HepG2 (cell line): Measurements from ENCODE around the gene ETV2. TPM values are rescaled to one million over a fixed set of nuclear protein-coding genes. Genes with fewer than 3 reads are reported as not detected.

ENCODE experiments used
- ATAC-seq: fragments of 200-7000 bp; cut with Tn5 transposase; 3 replicates; pipeline ENCODE4 v1.9.1; 2020; ENCODE audit warnings: mild to moderate bottlenecking, moderate library complexity
- BruUV-seq: library from RNA; stranded (reverse); fragments of 400-500 nt; replicated peaks from 2 replicates; lab custom pipeline; 2021; lab: Mats Ljungman, UMichigan
- CTCF ChIA-PET: fragments of 300-600 bp; formaldehyde crosslinking; extraction: SDS; loops from one replicate; lab custom pipeline; 2021; ENCODE audit warnings: low total read pairs, inconsistent platforms, low intra/inter-chr PET ratio; lab: Yijun Ruan, JAX
- POLR2A ChIA-PET: fragments of 350-600 bp; sonication (Branson Sonifier 250); formaldehyde crosslinking; loops from one replicate; lab custom pipeline; 2020; ENCODE audit warnings: antibody characterized with exemption, inconsistent platforms; lab: Yijun Ruan, JAX
- DNase-seq: peaks from one replicate; pipeline ENCODE4 v3.0.0-alpha.2; 2015; ENCODE audit warnings: low spot score
- FAIRE-seq: peaks from 3 replicates; lab custom pipeline; 2011; peaks lifted over from hg19 to GRCh38; lab: Jason Lieb, UNC
- H2AFZ ChIP-seq: one replicate; pipeline ENCODE4 v1.6.1; 2011; ENCODE audit warnings: low read length, inconsistent platforms
- H3K27ac ChIP-seq: fragments of 300-600 bp; 3 replicates; pipeline ENCODE4 v1.8.0; 2011; ENCODE audit warnings: mixed run types, mild to moderate bottlenecking, mixed read lengths, low read length, inconsistent platforms; ENCODE audit not compliant: insufficient read depth; ENCODE audit errors: extremely low read length
- H3K27me3 ChIP-seq, 2 experiments: fragments of 200-600 bp in 1 of 2; 2 replicates in 1 of 2; 3 replicates in 1 of 2; pipeline versions ENCODE4 v1.6.0 to v1.8.0; 2011; ENCODE audit warnings: low read length in 2 of 2, mild to moderate bottlenecking in 2 of 2, moderate library complexity in 2 of 2, inconsistent platforms in 1 of 2; ENCODE audit not compliant: insufficient read depth in 2 of 2, control insufficient read depth in 1 of 2
- H3K36me3 ChIP-seq, 2 experiments: fragments of 200-600 bp in 1 of 2; replicated peaks in 1 of 2; 2 replicates in 1 of 2; 3 replicates in 1 of 2; pipeline versions ENCODE4 v1.5.1 to v1.8.0; 2011; ENCODE audit warnings: low read length in 2 of 2, inconsistent platforms in 1 of 2; ENCODE audit not compliant: insufficient read depth in 2 of 2, control insufficient read depth in 1 of 2
- H3K4me1 ChIP-seq: 2 replicates; pipeline ENCODE4 v1.5.1; 2012; ENCODE audit warnings: low read length, inconsistent platforms; ENCODE audit not compliant: insufficient read depth
- H3K4me2 ChIP-seq: 2 replicates; pipeline ENCODE4 v1.6.0; 2011; ENCODE audit warnings: low read depth, low read length, inconsistent platforms
- H3K4me3 ChIP-seq, 3 experiments: fragments of 200-600 bp in 1 of 3; sonication (generic), shearing (Covaris generic) in 1 of 3; replicated peaks in 1 of 3; 2 replicates each; pipeline ENCODE4 v1.5.1; 2011 to 2016; ENCODE audit warnings: low read length in 3 of 3, inconsistent platforms in 2 of 3, low read depth in 2 of 3, mild to moderate bottlenecking in 2 of 3, control low read depth in 1 of 3, mixed read lengths in 1 of 3; ENCODE audit not compliant: insufficient read depth in 1 of 3
- H3K79me2 ChIP-seq: one replicate; pipeline ENCODE4 v1.6.1; 2011; ENCODE audit warnings: low read length, inconsistent platforms; ENCODE audit not compliant: insufficient read depth
- H3K9ac ChIP-seq: 2 replicates; pipeline ENCODE4 v1.6.0; 2011; ENCODE audit warnings: mild to moderate bottlenecking, low read depth, low read length, inconsistent platforms; ENCODE audit not compliant: insufficient read depth
- H3K9me3 ChIP-seq: 2 replicates; pipeline ENCODE4 v1.5.1; 2012; ENCODE audit warnings: mild to moderate bottlenecking, low read length
- H4K20me1 ChIP-seq: 2 replicates; pipeline ENCODE4 v1.6.0; 2011; ENCODE audit warnings: inconsistent platforms, mild to moderate bottlenecking, low read length, moderate library complexity; ENCODE audit not compliant: insufficient read depth
- FOXC1 ChIP-seq: sonication (generic); formaldehyde crosslinking; IDR thresholded peaks from 2 replicates; pipeline ENCODE4 v1.8.0; 2022; ENCODE audit warnings: mild to moderate bottlenecking, missing genetic modification reagents, borderline replicate concordance
- GPN1 ChIP-seq: sonication (generic); formaldehyde crosslinking; IDR thresholded peaks from 2 replicates; pipeline ENCODE4 v1.5.1; 2020; ENCODE audit warnings: missing genetic modification reagents, borderline replicate concordance
- JUN ChIP-seq: sonication (generic); formaldehyde crosslinking; IDR thresholded peaks from 2 replicates; pipeline ENCODE4 v1.4.0; 2020; ENCODE audit warnings: mild to moderate bottlenecking, missing genetic modification reagents
- KLF6 ChIP-seq: IDR thresholded peaks from 2 replicates; pipeline ENCODE4 v1.8.0; 2016; ENCODE audit warnings: missing biosample characterization, missing genetic modification reagents
- RELA ChIP-seq: sonication (generic); formaldehyde crosslinking; IDR thresholded peaks from 2 replicates; pipeline ENCODE4 v1.4.0; 2020; ENCODE audit warnings: missing genetic modification reagents
- ZBTB7B ChIP-seq: sonication (generic); formaldehyde crosslinking; IDR thresholded peaks from 2 replicates; pipeline ENCODE4 v1.4.0; 2020; ENCODE audit warnings: missing genetic modification reagents
- ZNF17 ChIP-seq: sonication (generic); formaldehyde crosslinking; IDR thresholded peaks from 2 replicates; pipeline ENCODE4 v1.5.0; 2020; ENCODE audit warnings: mild to moderate bottlenecking, missing genetic modification reagents
- WGBS: methylation state at CpG from one replicate; pipeline ENCODE4 v1.1.6; 2017; ENCODE audit warnings: low lambda C conversion rate; 5-methylcytosine and 5-hydroxymethylcytosine counted together
- in situ Hi-C: cut with HindIII; loops from 2 replicates; pipeline ENCODE4 v1.10.0; 2017; ENCODE audit warnings: low pct_unique_long_range_greater_than_20kb; ENCODE audit not compliant: extremely low pct_ligation_motif_present
- intact Hi-C: fragments of 100-400 bp; cut with micrococcal nuclease; formaldehyde crosslinking; loops from one replicate; pipeline ENCODE4 v1.10.0; 2022; ENCODE audit not compliant: unreplicated experiment
- polyA plus RNA-seq, 8 experiments: library from polyadenylated mRNA; depleted of rRNA in 3 of 8; stranded (reverse) in 7 of 8; unstranded in 1 of 8; fragments of >200 nt; fragmentation: Illumina TruSeq in 4 of 8; extraction: Trizol in 4 of 8; gene quantifications; 2 replicates each; pipeline versions ENCODE4 v1.2.1 to v1.2.3, GENCODE V29; 2011 to 2016; ENCODE audit warnings: low read depth in 4 of 8, missing spikeins in 1 of 8, mixed read lengths in 1 of 8; ENCODE audit not compliant: insufficient read depth in 1 of 8
- total RNA-seq, 5 experiments: library from RNA; depleted of rRNA; stranded (reverse); fragments of >200 nt; fragmentation: Illumina TruSeq; extraction: Trizol; gene quantifications; 2 replicates each; pipeline ENCODE4 v1.2.3, GENCODE V29; 2016; ENCODE audit warnings: low read depth in 1 of 5
- TF ChIP-seq, protein P1 (sequence below): sonication (generic); formaldehyde crosslinking; IDR thresholded peaks from 2 replicates; pipeline ENCODE4 v1.8.0; 2022; ENCODE audit warnings: mild to moderate bottlenecking, missing genetic modification reagents, borderline replicate concordance
- TF ChIP-seq, protein P2 (sequence below): sonication (generic); formaldehyde crosslinking; conservative IDR thresholded peaks from 2 replicates; pipeline ENCODE4 v1.4.0; 2020; ENCODE audit warnings: missing genetic modification reagents
- TF ChIP-seq, protein P3 (sequence below): IDR thresholded peaks from 2 replicates; pipeline ENCODE4 v1.6.1; 2016; ENCODE audit warnings: missing genetic modification reagents, missing compliant biosample characterization
- TF ChIP-seq, protein P4 (sequence below): sonication (generic); formaldehyde crosslinking; IDR thresholded peaks from 2 replicates; pipeline ENCODE4 v1.4.0; 2020; ENCODE audit warnings: missing genetic modification reagents, borderline replicate concordance
- TF ChIP-seq, protein P5 (sequence below): sonication (generic); formaldehyde crosslinking; IDR thresholded peaks from 2 replicates; pipeline ENCODE4 v1.4.0; 2020; ENCODE audit warnings: missing genetic modification reagents

ETV2 gene
- total and polyA plus RNA-seq, 2 of the 13 experiments (the other 11 are each of a cell fraction or from before 2014, with no cell fraction given): 0.07 to 0.20 TPM

DNA sequence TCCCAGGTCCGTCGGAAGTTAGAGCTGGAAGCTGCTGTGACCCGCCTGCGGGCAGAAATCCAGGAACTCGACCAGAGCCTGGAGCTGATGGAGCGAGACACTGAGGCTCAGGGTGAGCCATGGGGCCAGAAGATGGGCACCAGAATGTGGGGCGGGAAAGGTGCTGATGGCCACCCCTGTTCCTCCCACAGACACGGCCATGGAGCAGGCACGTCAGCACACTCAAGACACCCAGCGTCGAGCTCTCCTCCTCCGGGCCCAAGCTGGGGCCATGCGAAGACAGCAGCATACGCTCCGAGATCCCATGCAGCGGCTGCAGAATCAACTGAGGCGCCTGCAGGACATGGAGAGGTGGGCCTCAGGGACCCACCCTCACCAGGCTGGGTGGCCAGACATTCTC, 26.5 kb upstream of the ETV2 start:
- TF ChIP-seq FOXC1 (CRISPR knock-in tag) (no peak), KLF6 (CRISPR knock-in tag) (no peak), GPN1 (no peak), RELA (CRISPR knock-in tag) (no peak), ZNF17 (no peak), JUN (CRISPR knock-in tag) (no peak), ZBTB7B (CRISPR knock-in tag) (no peak)
- TF ChIP-seq, protein P1, sequence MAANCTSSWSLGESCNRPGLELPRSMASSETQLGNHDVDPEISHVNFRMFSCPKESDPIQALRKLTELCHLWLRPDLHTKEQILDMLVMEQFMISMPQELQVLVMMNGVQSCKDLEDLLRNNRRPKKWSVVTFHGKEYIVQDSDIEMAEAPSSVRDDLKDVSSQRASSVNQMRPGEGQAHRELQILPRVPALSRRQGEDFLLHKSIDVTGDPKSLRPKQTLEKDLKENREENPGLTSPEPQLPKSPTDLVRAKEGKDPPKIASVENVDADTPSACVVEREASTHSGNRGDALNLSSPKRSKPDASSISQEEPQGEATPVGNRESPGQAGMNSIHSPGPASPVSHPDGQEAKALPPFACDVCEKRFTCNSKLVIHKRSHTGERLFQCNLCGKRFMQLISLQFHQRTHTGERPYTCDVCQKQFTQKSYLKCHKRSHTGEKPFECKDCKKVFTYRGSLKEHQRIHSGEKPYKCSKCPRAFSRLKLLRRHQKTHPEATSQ (CRISPR knock-in tag): no peak
- TF ChIP-seq, protein P2, sequence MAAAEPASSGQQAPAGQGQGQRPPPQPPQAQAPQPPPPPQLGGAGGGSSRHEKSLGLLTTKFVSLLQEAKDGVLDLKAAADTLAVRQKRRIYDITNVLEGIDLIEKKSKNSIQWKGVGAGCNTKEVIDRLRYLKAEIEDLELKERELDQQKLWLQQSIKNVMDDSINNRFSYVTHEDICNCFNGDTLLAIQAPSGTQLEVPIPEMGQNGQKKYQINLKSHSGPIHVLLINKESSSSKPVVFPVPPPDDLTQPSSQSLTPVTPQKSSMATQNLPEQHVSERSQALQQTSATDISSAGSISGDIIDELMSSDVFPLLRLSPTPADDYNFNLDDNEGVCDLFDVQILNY (CRISPR knock-in tag): no peak
- TF ChIP-seq, protein P3, sequence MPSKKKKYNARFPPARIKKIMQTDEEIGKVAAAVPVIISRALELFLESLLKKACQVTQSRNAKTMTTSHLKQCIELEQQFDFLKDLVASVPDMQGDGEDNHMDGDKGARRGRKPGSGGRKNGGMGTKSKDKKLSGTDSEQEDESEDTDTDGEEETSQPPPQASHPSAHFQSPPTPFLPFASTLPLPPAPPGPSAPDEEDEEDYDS (CRISPR knock-in tag): no peak
- TF ChIP-seq, protein P4, sequence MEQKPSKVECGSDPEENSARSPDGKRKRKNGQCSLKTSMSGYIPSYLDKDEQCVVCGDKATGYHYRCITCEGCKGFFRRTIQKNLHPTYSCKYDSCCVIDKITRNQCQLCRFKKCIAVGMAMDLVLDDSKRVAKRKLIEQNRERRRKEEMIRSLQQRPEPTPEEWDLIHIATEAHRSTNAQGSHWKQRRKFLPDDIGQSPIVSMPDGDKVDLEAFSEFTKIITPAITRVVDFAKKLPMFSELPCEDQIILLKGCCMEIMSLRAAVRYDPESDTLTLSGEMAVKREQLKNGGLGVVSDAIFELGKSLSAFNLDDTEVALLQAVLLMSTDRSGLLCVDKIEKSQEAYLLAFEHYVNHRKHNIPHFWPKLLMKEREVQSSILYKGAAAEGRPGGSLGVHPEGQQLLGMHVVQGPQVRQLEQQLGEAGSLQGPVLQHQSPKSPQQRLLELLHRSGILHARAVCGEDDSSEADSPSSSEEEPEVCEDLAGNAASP (CRISPR knock-in tag): no peak
- TF ChIP-seq, protein P5, sequence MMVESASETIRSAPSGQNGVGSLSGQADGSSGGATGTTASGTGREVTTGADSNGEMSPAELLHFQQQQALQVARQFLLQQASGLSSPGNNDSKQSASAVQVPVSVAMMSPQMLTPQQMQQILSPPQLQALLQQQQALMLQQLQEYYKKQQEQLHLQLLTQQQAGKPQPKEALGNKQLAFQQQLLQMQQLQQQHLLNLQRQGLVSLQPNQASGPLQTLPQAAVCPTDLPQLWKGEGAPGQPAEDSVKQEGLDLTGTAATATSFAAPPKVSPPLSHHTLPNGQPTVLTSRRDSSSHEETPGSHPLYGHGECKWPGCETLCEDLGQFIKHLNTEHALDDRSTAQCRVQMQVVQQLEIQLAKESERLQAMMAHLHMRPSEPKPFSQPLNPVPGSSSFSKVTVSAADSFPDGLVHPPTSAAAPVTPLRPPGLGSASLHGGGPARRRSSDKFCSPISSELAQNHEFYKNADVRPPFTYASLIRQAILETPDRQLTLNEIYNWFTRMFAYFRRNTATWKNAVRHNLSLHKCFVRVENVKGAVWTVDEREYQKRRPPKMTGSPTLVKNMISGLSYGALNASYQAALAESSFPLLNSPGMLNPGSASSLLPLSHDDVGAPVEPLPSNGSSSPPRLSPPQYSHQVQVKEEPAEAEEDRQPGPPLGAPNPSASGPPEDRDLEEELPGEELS: no peak
- no TSS peak for BruUV-seq
- no peaks in the 10 kb centered on the region for H4K20me1 ChIP-seq
- H3K27ac ChIP-seq: no peak overlapping the region
- ATAC-seq (no peak), FAIRE-seq (no peak), DNase-seq (no peak)
- no peaks in the 10 kb centered on the region for H3K79me2 ChIP-seq
- intact Hi-C loops (loop anchor here (10.0 kb wide), 1 partner anchor 60 kb away; no protein-coding TSS in a partner anchor), in situ Hi-C loops (no loop called here)
- H3K36me3 ChIP-seq: peaks cover 3 to 17% of the 10 kb centered on the region in 2 experiments; a peak in 3 of 5 replicates
- ChIA-PET POLR2A (no interaction called here), CTCF (no interaction called here)
- no peak overlapping the region for H3K4me3 ChIP-seq
- no peaks in the 10 kb centered on the region for H3K9me3 ChIP-seq
- no peak overlapping the region for H3K9ac ChIP-seq
- H3K4me2 ChIP-seq: no peak overlapping the region
- H2AFZ ChIP-seq: no peak overlapping the region
- H3K27me3 ChIP-seq: no peaks in the 10 kb centered on the region; a peak in 1 of 5 replicates
- 94% methylated on average over 12 of the region's 17 CpGs for WGBS
- H3K4me1 ChIP-seq: peaks cover 24% of the 10 kb centered on the region
